ENCODE data around the gene DCPS.
A peak's percentile ranks its signal among the peaks of the same experiment; 100 is the strongest.
"Not testable (repeated sequence)": the region's sequence is repeated elsewhere in the genome, so short reads cannot be mapped to it uniquely, and the experiment has no call there.

DCPS gene

GRCh38 chr11:126290887-126291286 lies 13.0 kb upstream of the DCPS start:
- DNase-seq, result no peak

GRCh38 chr11:126293726-126294125 lies 10.1 kb upstream of the DCPS start:
- DNase-seq, result no peak

GRCh38 chr11:126297004-126297403 lies 6.9 kb upstream of the DCPS start:
- no peak for DNase-seq

- DNase-seq, result no peak
These were observed 706 bp downstream of the DCPS start for GRCh38 chr11:126304457-126305075.

GRCh38 chr11:126305699-126306098 lies 1.8 kb downstream of the DCPS start:
- no peak for DNase-seq

GRCh38 chr11:126307706-126308105 lies 3.8 kb downstream of the DCPS start:
- no peak for DNase-seq

- no peak for DNase-seq
These were observed 4.4 kb downstream of the DCPS start for GRCh38 chr11:126308271-126308671.

GRCh38 chr11:126308771-126309170 lies 4.9 kb downstream of the DCPS start:
- not testable (repeated sequence) for DNase-seq

GRCh38 chr11:126310200-126310991 lies 6.5 kb downstream of the DCPS start:
- peak; percentile 26 for DNase-seq

- DNase-seq, result no peak
These were observed 7.1 kb downstream of the DCPS start for GRCh38 chr11:126310992-126311310.

GRCh38 chr11:126311401-126312291 lies 7.8 kb downstream of the DCPS start:
- DNase-seq, result no peak

GRCh38 chr11:126312961-126313360 lies 9.1 kb downstream of the DCPS start:
- DNase-seq, result no peak

- DNase-seq, result no peak
These were observed 10.0 kb downstream of the DCPS start for GRCh38 chr11:126313826-126314225.

GRCh38 chr11:126317432-126317755 lies 13.5 kb downstream of the DCPS start:
- DNase-seq, result no peak

- no peak for DNase-seq
These were observed 14.1 kb downstream of the DCPS start for GRCh38 chr11:126317756-126318573.

- DNase-seq, result no peak
These were observed 14.9 kb downstream of the DCPS start for GRCh38 chr11:126318574-126319373.

GRCh38 chr11:126319374-126319740 lies 15.5 kb downstream of the DCPS start:
- DNase-seq, result no peak

- no peak for DNase-seq
These were observed 19.1 kb downstream of the DCPS start for GRCh38 chr11:126322996-126323395.

GRCh38 chr11:126327281-126328000 lies 23.6 kb downstream of the DCPS start:
- no peak for DNase-seq

GRCh38 chr11:126328001-126328390 lies 24.1 kb downstream of the DCPS start:
- no peak for DNase-seq

- no peak for DNase-seq
These were observed 24.6 kb downstream of the DCPS start for GRCh38 chr11:126328444-126328843.

Measured in T-helper 9 cell (primary cell).